Measurements from ENCODE around the gene DPYSL5.
"Not testable (repeated sequence)": the region's sequence is repeated elsewhere in the genome, so short reads cannot be mapped to it uniquely, and the experiment has no call there.

The DPYSL5 gene

DNA sequence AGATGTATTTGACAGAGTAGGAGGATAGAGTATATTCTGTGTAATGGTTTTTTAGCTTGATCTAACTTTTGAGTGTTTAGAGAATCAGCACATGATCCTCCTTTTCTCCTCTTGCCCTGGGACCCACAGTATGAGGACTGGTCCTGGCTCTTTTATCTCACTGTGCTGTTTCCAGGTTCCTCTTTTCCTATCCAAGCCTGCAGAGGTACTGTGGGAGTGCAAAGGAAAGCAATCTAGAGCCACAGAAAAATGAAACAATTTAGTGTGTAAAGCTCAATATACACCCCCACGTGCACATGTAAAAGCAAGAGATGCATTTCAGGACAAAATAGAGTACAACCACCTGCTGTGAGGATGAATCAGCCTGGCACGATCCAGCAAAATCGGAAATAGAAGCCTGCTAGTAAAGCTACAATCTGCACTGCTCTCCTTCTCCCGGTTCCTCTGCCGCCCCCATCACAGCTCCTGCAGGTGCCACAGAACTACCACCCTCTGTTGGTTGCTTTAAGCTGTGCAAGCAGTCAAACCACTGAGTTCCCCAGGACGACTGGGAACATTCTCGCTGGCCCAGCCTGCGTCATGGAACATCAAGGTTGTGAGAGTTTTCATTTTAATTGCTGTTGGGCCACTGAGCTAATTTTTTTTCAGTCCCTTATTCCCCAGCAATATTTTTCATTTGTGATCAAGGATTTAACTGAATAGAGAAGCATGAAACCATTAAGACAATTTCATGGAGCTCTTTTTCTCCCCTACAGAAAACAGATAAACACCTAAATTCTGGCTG, 74.7 kb downstream of the DPYSL5 start:
- Histone ChIP-seq H3K4me1 (ENCODE audit: control insufficient read depth, low read depth, low read length) (peaks cover 7% of the 10 kb centered on the region), H3K27ac (ENCODE audit: low read length) (no peak overlapping the region), H3K9me3 (ENCODE audit: control insufficient read depth, low read depth, low read length) (no peaks in the 10 kb centered on the region), H3K9ac (ENCODE audit: low read length) (no peak overlapping the region), H3K27me3 (ENCODE audit: control insufficient read depth, insufficient read depth, low read length) (no peaks in the 10 kb centered on the region), H3K36me3 (ENCODE audit: control insufficient read depth, low read depth, low read length) (no peaks in the 10 kb centered on the region), H3K4me3 (ENCODE audit: low read length) (no peak overlapping the region)

DNA sequence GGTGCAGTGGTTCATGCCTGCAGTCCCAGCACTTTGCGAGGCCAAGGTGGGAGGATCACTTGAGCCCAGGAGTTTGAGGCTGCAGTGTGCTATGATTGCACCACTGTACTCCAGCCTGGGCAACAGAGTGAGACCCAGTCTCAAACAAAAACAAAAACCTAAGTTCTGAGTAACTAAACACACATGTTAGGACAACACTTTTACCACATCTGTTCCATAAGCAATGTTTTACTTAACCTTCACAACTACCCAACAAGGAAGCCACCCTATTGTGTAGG, 75.2 kb downstream of the DPYSL5 start:
- H3K36me3 ChIP-seq (ENCODE audit: control insufficient read depth, low read depth, low read length); H3K9ac ChIP-seq (ENCODE audit: low read length); H3K4me1 ChIP-seq (ENCODE audit: control insufficient read depth, low read depth, low read length); H3K27ac ChIP-seq (ENCODE audit: low read length); H3K27me3 ChIP-seq (ENCODE audit: control insufficient read depth, insufficient read depth, low read length); H3K9me3 ChIP-seq (ENCODE audit: control insufficient read depth, low read depth, low read length); H3K4me3 ChIP-seq (ENCODE audit: low read length): not testable (repeated sequence)

DNA sequence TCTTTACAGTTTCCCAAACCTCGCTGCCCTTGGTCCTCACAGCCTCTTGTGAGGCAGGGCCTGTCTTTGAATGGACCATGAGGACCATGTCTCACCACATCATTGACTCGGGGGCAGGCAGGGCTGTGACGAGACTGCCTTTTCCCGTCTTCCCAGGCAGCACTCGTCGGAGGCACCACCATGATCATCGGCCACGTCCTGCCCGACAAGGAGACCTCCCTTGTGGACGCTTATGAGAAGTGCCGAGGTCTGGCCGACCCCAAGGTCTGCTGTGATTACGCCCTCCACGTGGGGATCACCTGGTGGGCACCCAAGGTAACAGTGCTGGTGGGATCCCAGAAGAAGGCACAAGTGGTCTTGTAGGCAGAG, 76.8 kb downstream of the DPYSL5 start:
- no peak overlapping the region for H3K9ac ChIP-seq (ENCODE audit: low read length)
- no peaks in the 10 kb centered on the region for H3K36me3 ChIP-seq (ENCODE audit: control insufficient read depth, low read depth, low read length)
- H3K4me3 ChIP-seq (ENCODE audit: low read length), result no peak overlapping the region
- no peaks in the 10 kb centered on the region for H3K9me3 ChIP-seq (ENCODE audit: control insufficient read depth, low read depth, low read length)
- H3K4me1 ChIP-seq (ENCODE audit: control insufficient read depth, low read depth, low read length), result peaks cover 7% of the 10 kb centered on the region
- no peak overlapping the region for H3K27ac ChIP-seq (ENCODE audit: low read length)
- no peaks in the 10 kb centered on the region for H3K27me3 ChIP-seq (ENCODE audit: control insufficient read depth, insufficient read depth, low read length)

DNA sequence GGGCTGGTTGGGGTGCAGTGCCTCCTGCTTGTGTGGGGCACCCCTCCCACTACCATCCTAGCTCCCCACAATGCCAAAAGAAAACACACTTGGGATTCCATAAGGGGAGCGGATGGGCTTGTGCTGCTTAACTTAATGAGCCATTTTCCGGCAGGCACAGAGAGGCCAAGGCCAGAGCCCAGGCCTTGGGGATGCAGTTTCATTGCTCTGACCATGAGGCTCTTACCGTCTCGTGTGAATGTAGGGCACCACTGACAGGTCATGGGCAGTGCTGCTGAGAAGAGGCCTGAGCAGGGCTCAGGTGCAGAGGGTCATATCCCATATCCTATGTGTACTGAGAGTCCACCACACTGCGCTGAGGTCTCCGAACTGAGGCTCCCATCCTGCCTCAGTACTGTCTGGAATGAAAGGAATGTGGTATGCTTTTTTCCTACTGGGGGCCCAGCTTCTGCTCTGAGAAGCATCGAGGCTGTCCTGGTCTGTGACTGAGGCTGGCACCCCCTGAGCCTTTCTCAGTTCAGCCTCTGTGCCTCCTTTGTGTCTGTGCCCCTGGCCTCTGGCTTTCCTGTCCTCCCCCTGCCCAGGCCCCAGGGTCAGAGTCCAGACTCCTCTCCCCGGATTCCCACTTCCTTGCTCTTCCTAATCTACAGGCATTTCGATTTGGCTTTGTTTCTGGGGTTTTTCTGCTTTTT, 77.3 kb downstream of the DPYSL5 start:
- Histone ChIP-seq H3K27me3 (ENCODE audit: control insufficient read depth, insufficient read depth, low read length) (no peaks in the 10 kb centered on the region), H3K9me3 (ENCODE audit: control insufficient read depth, low read depth, low read length) (no peaks in the 10 kb centered on the region), H3K4me3 (ENCODE audit: low read length) (no peak overlapping the region), H3K9ac (ENCODE audit: low read length) (no peak overlapping the region), H3K27ac (ENCODE audit: low read length) (no peak overlapping the region), H3K36me3 (ENCODE audit: control insufficient read depth, low read depth, low read length) (no peaks in the 10 kb centered on the region), H3K4me1 (ENCODE audit: control insufficient read depth, low read depth, low read length) (peaks cover 7% of the 10 kb centered on the region)

DNA sequence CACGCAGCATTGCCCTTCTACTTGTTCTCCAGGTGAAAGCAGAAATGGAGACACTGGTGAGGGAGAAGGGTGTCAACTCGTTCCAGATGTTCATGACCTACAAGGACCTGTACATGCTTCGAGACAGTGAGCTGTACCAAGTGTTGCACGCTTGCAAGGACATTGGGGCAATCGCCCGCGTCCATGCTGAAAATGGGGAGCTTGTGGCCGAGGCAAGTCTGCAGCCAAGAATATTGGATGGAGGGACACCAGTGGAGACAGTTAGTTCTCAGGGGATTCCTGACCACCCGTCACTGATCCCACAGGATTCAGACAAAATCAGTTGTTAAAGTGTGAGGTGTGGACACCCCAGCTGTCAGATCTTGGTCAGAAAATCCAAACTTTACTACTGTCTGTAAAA, 79.3 kb downstream of the DPYSL5 start:
- Histone ChIP-seq H3K4me1 (ENCODE audit: control insufficient read depth, low read depth, low read length) (peaks cover 7% of the 10 kb centered on the region), H3K27me3 (ENCODE audit: control insufficient read depth, insufficient read depth, low read length) (no peaks in the 10 kb centered on the region), H3K27ac (ENCODE audit: low read length) (no peak overlapping the region)

DNA sequence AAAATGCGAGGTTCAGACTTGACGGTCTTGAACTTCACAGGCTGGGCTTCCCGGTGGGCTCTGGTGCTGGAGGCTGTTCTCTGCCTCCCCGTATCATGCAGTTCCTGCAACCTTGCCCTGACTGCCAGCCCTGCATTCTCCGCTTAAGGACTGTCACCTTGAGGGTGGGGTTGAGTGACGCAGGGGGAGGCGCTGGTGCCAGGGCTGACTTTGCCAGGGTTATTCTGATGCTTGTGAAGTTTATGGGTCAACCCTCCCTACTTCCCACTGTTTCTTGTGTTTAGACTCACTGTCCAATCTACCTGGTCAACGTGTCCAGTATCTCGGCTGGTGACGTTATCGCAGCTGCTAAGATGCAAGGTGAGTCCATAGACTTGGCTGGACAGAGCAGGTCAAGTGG, 85.0 kb downstream of the DPYSL5 start:
- Histone ChIP-seq H3K27ac (ENCODE audit: low read length) (no peak overlapping the region), H3K9me3 (ENCODE audit: control insufficient read depth, low read depth, low read length) (no peaks in the 10 kb centered on the region), H3K4me1 (ENCODE audit: control insufficient read depth, low read depth, low read length) (no peaks in the 10 kb centered on the region), H3K36me3 (ENCODE audit: control insufficient read depth, low read depth, low read length) (no peaks in the 10 kb centered on the region), H3K4me3 (ENCODE audit: low read length) (no peak overlapping the region), H3K9ac (ENCODE audit: low read length) (no peak overlapping the region), H3K27me3 (ENCODE audit: control insufficient read depth, insufficient read depth, low read length) (no peaks in the 10 kb centered on the region)

More for the DNA sequence above, 79.3 kb downstream of the DPYSL5 start:
- no peaks in the 10 kb centered on the region for H3K36me3 ChIP-seq (ENCODE audit: control insufficient read depth, low read depth, low read length)
- H3K9ac ChIP-seq (ENCODE audit: low read length), result no peak overlapping the region
- no peaks in the 10 kb centered on the region for H3K9me3 ChIP-seq (ENCODE audit: control insufficient read depth, low read depth, low read length)
- H3K4me3 ChIP-seq (ENCODE audit: low read length), result no peak overlapping the region

DNA sequence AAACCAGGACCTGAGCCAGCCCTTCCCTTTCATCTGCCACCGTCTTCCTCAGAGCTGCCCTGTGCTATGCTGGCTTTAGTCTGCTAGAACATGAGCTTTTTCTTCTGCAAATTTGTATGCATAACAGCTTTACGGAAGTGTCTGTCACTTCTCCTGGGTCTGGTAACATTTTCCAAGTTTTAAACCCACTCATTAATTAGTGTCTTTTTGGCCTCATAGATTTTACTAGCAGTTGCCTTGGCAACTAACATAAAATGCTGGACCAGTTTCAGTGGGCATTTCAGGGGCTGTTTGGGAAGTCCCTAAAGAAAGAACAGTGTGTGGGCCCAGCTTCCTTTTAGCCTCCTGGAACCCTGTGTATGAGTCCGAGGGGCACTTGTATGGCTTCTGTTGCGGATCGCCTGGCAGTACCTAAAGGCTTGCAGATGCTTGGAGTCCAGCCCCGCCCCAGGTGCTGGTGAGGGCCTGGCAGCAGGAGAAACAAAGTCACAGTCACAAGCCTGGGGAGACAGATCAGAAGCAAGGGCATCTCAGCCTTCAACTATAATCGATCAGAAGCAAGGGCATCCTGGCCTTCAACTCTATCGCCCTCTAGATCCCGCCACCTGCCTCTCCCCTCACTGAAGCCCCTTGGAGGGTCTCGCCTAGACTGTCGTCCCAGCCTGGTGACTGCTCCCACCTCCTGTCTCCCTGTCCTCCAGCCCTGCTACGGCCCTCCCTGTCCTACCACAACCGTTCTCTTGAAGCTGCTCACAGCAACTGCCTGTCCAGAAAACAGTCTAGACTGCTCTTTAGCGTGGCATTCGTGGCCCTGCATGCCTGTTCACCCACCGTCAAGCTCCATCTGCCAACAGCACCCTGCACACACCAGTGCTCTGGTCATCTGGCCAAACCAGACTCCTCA, 85.8 kb downstream of the DPYSL5 start:
- Histone ChIP-seq H3K9me3 (ENCODE audit: control insufficient read depth, low read depth, low read length) (no peaks in the 10 kb centered on the region), H3K4me3 (ENCODE audit: low read length) (no peak overlapping the region), H3K36me3 (ENCODE audit: control insufficient read depth, low read depth, low read length) (no peaks in the 10 kb centered on the region), H3K27me3 (ENCODE audit: control insufficient read depth, insufficient read depth, low read length) (no peaks in the 10 kb centered on the region), H3K27ac (ENCODE audit: low read length) (no peak overlapping the region), H3K4me1 (ENCODE audit: control insufficient read depth, low read depth, low read length) (no peaks in the 10 kb centered on the region), H3K9ac (ENCODE audit: low read length) (no peak overlapping the region)

DNA sequence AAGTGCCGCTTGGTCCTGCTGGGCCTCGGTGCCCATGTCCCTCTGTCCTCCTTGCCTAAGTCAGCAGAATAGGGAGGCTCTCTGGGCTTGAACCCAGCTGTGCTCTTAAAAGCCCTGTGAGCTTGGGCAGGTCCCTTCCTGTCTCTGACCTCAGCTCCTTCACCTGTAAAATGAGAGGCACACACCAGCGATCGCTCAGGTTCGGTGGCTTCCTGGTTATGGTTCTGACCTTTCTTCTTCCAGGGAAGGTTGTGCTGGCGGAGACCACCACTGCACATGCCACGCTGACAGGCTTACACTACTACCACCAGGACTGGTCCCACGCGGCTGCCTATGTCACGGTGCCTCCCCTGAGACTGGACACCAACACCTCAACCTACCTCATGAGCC, 86.4 kb downstream of the DPYSL5 start:
- H3K4me1 ChIP-seq (ENCODE audit: control insufficient read depth, low read depth, low read length), result no peaks in the 10 kb centered on the region
- H3K36me3 ChIP-seq (ENCODE audit: control insufficient read depth, low read depth, low read length), result no peaks in the 10 kb centered on the region
- no peak overlapping the region for H3K27ac ChIP-seq (ENCODE audit: low read length)
- H3K9ac ChIP-seq (ENCODE audit: low read length), result no peak overlapping the region
- no peak overlapping the region for H3K4me3 ChIP-seq (ENCODE audit: low read length)
- H3K27me3 ChIP-seq (ENCODE audit: control insufficient read depth, insufficient read depth, low read length), result no peaks in the 10 kb centered on the region
- H3K9me3 ChIP-seq (ENCODE audit: control insufficient read depth, low read depth, low read length), result no peaks in the 10 kb centered on the region

DNA sequence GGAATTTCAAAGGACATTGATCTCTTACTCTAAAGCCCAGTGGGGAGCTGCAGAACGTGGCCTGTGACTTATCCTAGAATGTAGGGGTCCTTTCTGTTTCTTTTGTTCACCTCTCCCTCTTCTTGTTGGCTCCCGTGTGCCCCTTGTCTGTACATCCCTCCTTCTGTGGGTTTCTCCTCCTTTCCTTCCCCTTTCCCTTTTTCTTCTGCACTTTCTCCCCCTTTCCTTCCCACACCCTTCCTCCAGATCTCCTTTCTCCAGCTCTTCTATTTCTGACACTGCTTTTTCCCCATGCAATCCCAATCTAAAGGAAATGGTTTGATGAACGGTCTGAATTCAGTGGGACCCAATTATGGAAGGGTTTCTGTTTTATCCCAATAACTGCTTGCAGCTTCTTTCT, 87.1 kb downstream of the DPYSL5 start:
- H3K9ac ChIP-seq (ENCODE audit: low read length), result no peak overlapping the region
- no peak overlapping the region for H3K27ac ChIP-seq (ENCODE audit: low read length)
- no peak overlapping the region for H3K4me3 ChIP-seq (ENCODE audit: low read length)
- H3K27me3 ChIP-seq (ENCODE audit: control insufficient read depth, insufficient read depth, low read length), result no peaks in the 10 kb centered on the region
- H3K36me3 ChIP-seq (ENCODE audit: control insufficient read depth, low read depth, low read length), result no peaks in the 10 kb centered on the region
- H3K9me3 ChIP-seq (ENCODE audit: control insufficient read depth, low read depth, low read length), result no peaks in the 10 kb centered on the region
- no peaks in the 10 kb centered on the region for H3K4me1 ChIP-seq (ENCODE audit: control insufficient read depth, low read depth, low read length)

DNA sequence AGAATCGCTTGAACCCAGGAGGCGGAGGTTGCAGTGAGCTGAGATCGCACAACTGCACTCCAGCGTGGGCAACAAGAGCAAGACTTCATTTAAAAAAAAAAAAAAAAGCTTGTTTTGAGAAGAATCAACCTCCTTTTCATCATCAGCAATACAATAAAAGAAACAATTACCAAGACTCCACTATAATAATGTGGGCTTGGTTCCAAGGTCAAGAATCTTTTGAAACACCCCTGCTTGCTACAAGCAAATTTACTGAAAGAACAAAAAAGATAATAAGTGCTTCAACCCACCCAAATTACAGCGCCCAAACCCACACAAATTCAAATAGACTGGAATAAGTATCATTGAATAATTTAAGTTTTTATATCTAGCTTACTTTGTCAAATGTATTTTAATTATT, 88.9 kb downstream of the DPYSL5 start:
- Histone ChIP-seq H3K4me3 (ENCODE audit: low read length) (no peak overlapping the region), H3K9me3 (ENCODE audit: control insufficient read depth, low read depth, low read length) (no peaks in the 10 kb centered on the region), H3K36me3 (ENCODE audit: control insufficient read depth, low read depth, low read length) (no peaks in the 10 kb centered on the region), H3K9ac (ENCODE audit: low read length) (no peak overlapping the region), H3K27me3 (ENCODE audit: control insufficient read depth, insufficient read depth, low read length) (no peaks in the 10 kb centered on the region), H3K4me1 (ENCODE audit: control insufficient read depth, low read depth, low read length) (no peaks in the 10 kb centered on the region), H3K27ac (ENCODE audit: low read length) (no peak overlapping the region)

DNA sequence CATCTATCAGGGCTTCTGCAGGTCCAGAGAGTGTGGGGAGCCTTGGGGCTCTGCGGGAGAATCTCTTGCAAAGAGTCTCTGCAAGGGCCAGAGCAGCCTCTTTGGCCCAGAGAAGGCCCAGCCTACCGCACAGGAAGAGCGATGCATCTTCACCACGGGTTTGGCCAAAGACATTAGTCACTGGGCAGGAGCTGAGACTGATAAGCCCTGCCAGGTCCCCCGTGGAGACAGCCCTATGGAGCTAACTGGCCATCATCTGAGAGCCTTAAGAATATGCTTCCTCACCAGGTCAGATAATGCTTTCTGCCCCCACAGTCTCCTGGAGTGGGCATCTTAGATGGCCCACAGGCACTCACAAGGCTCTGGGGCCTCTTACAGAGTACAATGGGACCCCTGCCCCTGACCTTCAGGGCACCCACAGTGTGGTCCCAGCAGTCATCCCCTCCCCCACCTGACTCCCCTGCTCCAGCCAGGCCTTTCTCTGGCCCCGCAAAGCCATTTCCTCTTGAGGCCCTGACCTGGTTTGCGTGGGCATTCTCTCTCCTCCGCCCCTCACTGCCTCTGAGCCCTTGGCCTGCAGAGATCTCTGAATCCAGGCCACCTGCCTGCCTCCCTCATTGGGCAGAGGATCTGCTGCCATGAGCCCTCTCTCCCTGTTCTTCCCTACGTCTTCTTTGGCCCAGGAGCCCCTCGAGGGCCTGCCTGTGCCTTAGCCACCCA, 90.6 kb downstream of the DPYSL5 start:
- H3K27ac ChIP-seq (ENCODE audit: low read length), result no peak overlapping the region

More for the DNA sequence above, 90.6 kb downstream of the DPYSL5 start:
- Histone ChIP-seq H3K27me3 (ENCODE audit: control insufficient read depth, insufficient read depth, low read length) (peaks cover 4% of the 10 kb centered on the region), H3K4me1 (ENCODE audit: control insufficient read depth, low read depth, low read length) (peaks cover 3% of the 10 kb centered on the region), H3K36me3 (ENCODE audit: control insufficient read depth, low read depth, low read length) (no peaks in the 10 kb centered on the region), H3K4me3 (ENCODE audit: low read length) (no peak overlapping the region), H3K9ac (ENCODE audit: low read length) (no peak overlapping the region), H3K9me3 (ENCODE audit: control insufficient read depth, low read depth, low read length) (no peaks in the 10 kb centered on the region)

All from iPS-18a (cell line).